Mesothelial cell of epicardium (in vitro differentiated cells): ENCODE data around the gene SPOCK1. TPM values are rescaled to one million over a fixed set of nuclear protein-coding genes. Genes with fewer than 3 reads are reported as not detected.

Experiments
- DNase-seq, 2 experiments: peaks; one replicate each; pipeline ENCODE4 v3.0.0; 2021; ENCODE audit warnings: low spot score in 2 of 2; ENCODE audit not compliant: unreplicated experiment in 2 of 2
- H3K27ac Mint-ChIP-seq: 2 replicates; pipeline ENCODE4 v1.8.0; 2021; ENCODE audit warnings: mixed read lengths
- H3K27me3 Mint-ChIP-seq: 2 replicates; pipeline ENCODE4 v1.8.0; 2021; ENCODE audit warnings: low read depth, mixed read lengths
- H3K36me3 Mint-ChIP-seq: 2 replicates; pipeline ENCODE4 v1.8.0; 2021; ENCODE audit warnings: mixed read lengths
- H3K4me1 Mint-ChIP-seq: 2 replicates; pipeline ENCODE4 v1.8.0; 2021; ENCODE audit warnings: mixed read lengths
- H3K4me3 Mint-ChIP-seq: 2 replicates; pipeline ENCODE4 v1.8.0; 2021; ENCODE audit warnings: mild to moderate bottlenecking, moderate library complexity, mixed read lengths
- H3K9me3 Mint-ChIP-seq: 2 replicates; pipeline ENCODE4 v1.8.0; 2021; ENCODE audit warnings: mixed read lengths
- total RNA-seq: library from RNA; stranded (reverse); gene quantifications from 3 replicates; pipeline ENCODE4 v1.2.1, GENCODE V29; 2021
- TF ChIP-seq, protein P1 (sequence below): fragments of 200-600 bp; sonication (generic); IDR thresholded peaks from one replicate; pipeline ENCODE4 v1.5.0; 2021; ENCODE audit warnings: antibody characterized with exemption; ENCODE audit not compliant: unreplicated experiment

Gene SPOCK1
- total RNA-seq, 1 donor from 2014 or later, result 6.6 TPM

DNA sequence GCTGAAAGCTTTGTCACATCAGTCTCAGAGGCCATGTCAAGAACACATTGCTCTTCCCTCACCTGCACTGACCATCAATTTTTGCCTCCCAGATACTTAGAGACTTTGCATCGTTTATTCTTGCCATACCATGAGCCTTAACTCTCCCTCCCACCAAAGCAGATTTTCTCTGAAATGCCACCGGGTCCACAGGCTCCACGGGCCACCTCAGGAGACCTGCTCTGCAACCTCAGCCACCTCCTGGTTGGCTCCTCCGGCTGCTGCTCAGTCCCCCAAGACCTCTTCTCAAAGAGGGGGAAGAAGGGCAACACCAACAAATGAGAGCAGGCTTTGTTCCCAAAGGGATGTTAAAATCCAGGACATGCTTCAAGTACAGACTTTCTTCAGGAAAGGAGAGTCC is 400.5 kb downstream of the SPOCK1 start:
- Mint-ChIP-seq H3K36me3 (no peaks in the 10 kb centered on the region), H3K27ac (no peak overlapping the region), H3K4me3 (no peak overlapping the region), H3K9me3 (no peaks in the 10 kb centered on the region), H3K27me3 (peaks cover 17% of the 10 kb centered on the region), H3K4me1 (peaks cover 4% of the 10 kb centered on the region)
- TF ChIP-seq, protein P1, sequence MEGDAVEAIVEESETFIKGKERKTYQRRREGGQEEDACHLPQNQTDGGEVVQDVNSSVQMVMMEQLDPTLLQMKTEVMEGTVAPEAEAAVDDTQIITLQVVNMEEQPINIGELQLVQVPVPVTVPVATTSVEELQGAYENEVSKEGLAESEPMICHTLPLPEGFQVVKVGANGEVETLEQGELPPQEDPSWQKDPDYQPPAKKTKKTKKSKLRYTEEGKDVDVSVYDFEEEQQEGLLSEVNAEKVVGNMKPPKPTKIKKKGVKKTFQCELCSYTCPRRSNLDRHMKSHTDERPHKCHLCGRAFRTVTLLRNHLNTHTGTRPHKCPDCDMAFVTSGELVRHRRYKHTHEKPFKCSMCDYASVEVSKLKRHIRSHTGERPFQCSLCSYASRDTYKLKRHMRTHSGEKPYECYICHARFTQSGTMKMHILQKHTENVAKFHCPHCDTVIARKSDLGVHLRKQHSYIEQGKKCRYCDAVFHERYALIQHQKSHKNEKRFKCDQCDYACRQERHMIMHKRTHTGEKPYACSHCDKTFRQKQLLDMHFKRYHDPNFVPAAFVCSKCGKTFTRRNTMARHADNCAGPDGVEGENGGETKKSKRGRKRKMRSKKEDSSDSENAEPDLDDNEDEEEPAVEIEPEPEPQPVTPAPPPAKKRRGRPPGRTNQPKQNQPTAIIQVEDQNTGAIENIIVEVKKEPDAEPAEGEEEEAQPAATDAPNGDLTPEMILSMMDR, result no peak
- DNase-seq, result no peak

DNA sequence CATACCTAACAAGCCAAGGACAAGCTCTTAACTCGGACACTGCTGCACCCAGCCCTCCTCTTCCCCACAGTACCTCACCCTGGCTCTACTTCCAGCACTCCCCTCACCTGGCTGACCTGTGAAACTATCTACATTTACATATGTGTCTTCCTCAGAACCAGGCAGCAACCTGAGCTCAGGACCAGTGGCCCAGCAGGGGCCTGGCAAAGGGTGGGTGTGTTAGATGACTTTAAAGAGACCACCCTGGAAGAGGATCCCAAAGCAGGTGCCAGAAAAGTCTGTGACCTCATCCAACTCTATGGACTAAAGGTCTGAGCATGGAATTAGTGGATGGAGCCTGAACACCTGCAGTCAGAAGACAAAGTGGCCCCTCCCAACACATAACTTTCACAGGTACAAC is 400.9 kb downstream of the SPOCK1 start:
- H3K27me3 Mint-ChIP-seq, result peaks cover 17% of the 10 kb centered on the region
- H3K27ac Mint-ChIP-seq, result no peak overlapping the region
- H3K4me3 Mint-ChIP-seq, result no peak overlapping the region
- H3K9me3 Mint-ChIP-seq, result no peaks in the 10 kb centered on the region
- H3K36me3 Mint-ChIP-seq, result no peaks in the 10 kb centered on the region
- TF ChIP-seq, protein P1, result no peak
- H3K4me1 Mint-ChIP-seq, result peaks cover 4% of the 10 kb centered on the region
- DNase-seq, result no peak

DNA sequence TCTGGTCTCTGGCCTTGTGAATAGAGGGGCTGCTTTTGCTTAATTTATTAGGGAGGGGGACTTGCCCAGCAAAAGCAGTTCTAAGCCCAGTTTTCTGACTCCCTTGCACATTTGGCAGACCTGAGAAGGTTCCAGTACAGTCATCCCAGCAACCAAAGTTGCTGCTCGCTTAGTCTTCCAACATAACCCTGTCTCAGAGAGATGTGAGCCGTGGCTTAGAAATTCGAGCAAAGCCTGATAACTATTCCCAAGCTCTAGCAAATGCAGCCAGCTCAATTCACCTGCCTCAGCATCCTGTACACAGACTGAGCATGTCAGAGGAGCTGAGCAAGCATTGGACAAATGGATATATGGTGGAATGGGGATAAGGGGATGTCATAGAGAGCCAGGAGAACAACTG is 401.9 kb downstream of the SPOCK1 start:
- no peaks in the 10 kb centered on the region for H3K36me3 Mint-ChIP-seq
- no peak overlapping the region for H3K4me3 Mint-ChIP-seq
- peaks cover 13% of the 10 kb centered on the region for H3K4me1 Mint-ChIP-seq
- no peaks in the 10 kb centered on the region for H3K9me3 Mint-ChIP-seq
- DNase-seq, result no peak
- H3K27me3 Mint-ChIP-seq, result peaks cover 17% of the 10 kb centered on the region
- no peak overlapping the region for H3K27ac Mint-ChIP-seq
- TF ChIP-seq, protein P1, result no peak

- TF ChIP-seq, protein P1, result no peak
- H3K9me3 Mint-ChIP-seq, result no peaks in the 10 kb centered on the region
- DNase-seq, result no peak
- H3K4me3 Mint-ChIP-seq, result no peak overlapping the region
- H3K27ac Mint-ChIP-seq, result no peak overlapping the region
- peaks cover 17% of the 10 kb centered on the region for H3K27me3 Mint-ChIP-seq
- H3K4me1 Mint-ChIP-seq, result peaks cover 17% of the 10 kb centered on the region
- H3K36me3 Mint-ChIP-seq, result no peaks in the 10 kb centered on the region
Observed at GRCh38 chr5:137096149-137097103, 402.7 kb downstream of the SPOCK1 start.

DNA sequence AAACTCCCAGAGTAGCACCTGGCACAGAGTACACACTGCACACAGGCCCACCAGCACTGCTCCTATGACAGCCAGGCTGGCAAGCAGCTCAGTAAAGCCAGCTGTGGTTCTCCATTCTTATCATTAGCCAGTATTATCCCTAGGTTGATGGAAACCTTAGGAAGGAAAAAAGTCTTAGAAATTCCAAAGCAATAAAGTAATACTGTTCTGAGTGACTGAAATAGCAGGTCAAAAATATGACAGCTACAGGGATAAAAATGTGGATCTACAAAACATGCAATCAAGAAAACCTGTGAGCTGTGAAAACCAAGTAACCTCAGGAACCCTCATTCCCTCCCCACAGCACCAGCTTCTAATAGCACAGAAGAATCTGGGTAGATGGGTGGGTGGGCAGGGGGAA is 403.5 kb downstream of the SPOCK1 start:
- H3K27ac Mint-ChIP-seq, result no peak overlapping the region
- H3K36me3 Mint-ChIP-seq, result no peaks in the 10 kb centered on the region
- H3K9me3 Mint-ChIP-seq, result no peaks in the 10 kb centered on the region
- peaks cover 13% of the 10 kb centered on the region for H3K27me3 Mint-ChIP-seq
- TF ChIP-seq, protein P1, result no peak
- H3K4me3 Mint-ChIP-seq, result no peak overlapping the region
- H3K4me1 Mint-ChIP-seq, result peaks cover 25% of the 10 kb centered on the region
- no peak for DNase-seq
